NCI-H2196 (cell line): ENCODE results near the gene PTGES2.
A peak's percentile ranks its signal among the peaks of the same experiment; 100 is the strongest.

Experiments used
- DNase-seq: peaks from one replicate; lab custom pipeline; 2025; ENCODE audit not compliant: unreplicated experiment; lab: John Stamatoyannopoulos, UW

The PTGES2 gene

DNA sequence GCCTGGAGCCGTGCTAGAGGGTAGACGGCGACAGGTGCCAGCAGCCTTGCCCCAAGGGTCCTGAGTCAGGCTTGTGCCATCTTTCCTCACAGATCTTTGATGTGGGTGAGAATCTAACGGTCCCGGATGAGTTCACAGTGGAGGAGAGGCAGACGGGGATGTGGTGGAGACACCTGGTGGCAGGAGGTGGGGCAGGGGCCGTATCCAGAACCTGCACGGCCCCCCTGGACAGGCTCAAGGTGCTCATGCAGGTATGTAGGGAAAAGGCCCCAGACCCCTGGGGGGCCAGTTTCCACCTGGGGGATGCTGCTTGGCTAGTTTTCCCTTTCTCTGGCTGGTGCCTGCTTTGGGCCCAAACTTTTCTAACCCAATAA lies 24.0 kb downstream of the PTGES2 start:
- peak; percentile 20 for DNase-seq

DNA sequence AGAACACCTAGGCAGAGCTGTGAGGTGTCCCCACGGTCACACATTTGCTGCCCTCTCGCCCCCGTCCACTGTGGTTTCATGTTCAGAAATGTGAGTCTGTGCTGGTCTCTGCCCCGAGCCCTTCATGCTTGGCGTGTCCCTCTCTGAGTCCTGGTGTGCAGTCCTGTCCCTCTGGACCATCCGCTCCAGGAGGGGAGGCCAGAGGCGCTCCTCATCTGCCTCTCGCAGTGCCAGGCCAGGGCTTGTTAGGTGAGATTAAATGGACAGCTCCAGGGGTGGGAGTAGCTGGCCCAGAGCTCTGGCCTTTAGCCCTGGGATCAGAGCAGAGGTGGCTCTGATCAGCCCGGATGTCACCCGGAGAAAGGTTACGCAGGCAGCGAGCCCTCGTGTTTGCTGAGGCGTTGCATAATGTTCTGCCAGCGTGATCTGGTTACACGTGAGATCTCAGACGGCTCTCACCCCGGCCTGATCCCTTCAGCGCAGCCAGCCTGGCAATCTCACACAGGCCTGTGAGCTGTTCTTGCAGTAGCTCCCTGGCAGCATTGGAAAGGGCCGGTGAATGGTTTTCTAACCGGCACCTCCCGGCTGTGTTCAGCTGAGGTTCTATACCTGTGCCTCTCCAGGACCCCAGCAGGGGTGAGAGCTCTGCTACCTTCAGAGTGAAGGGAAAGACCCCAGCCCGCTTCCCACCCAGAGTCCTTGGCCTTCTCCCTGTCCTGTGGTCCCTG lies 24.5 kb downstream of the PTGES2 start:
- DNase-seq: peak; percentile 72

DNA sequence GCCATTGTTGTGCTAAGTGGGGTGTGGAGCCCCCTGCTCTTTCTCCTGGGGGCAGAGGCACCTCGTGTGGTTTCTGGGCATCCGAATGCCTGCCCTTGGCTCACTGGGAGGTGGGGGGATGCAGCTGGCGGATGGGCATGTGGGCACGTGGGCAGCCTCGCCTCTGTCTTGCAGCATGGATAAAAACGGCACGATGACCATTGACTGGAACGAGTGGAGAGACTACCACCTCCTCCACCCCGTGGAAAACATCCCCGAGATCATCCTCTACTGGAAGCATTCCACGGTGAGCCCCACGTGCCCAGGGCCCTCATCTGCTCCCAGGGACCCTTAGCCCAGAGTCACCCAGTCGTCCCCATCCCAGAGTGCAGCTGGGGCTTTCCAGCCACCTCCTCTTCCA lies 25.3 kb downstream of the PTGES2 start:
- DNase-seq: no peak

GRCh38 chr9:128101690-128102089 lies 25.8 kb downstream of the PTGES2 start:
- DNase-seq: no peak

GRCh38 chr9:128101231-128101661 lies 26.3 kb downstream of the PTGES2 start:
- no peak for DNase-seq

DNA sequence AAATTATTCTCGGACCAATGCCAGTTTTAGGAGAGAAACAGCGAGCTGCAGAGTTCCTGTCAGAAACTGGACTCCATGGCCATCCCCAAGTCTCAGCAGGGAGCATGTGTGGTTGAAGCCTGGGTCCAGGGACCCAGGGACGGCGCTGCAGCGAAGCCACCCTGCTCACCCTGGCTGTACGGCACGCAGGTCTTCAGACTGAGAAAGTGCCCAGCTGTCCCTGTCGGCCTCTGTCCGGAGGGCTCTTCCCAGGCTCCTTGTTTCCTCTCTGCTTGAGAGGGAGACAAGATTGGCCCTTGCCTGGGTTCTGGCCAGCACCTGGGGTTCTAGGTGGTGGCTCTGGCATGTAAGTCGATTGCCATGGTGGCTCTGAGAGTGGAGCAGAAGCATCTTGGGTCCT lies 26.9 kb downstream of the PTGES2 start:
- DNase-seq: no peak

DNA sequence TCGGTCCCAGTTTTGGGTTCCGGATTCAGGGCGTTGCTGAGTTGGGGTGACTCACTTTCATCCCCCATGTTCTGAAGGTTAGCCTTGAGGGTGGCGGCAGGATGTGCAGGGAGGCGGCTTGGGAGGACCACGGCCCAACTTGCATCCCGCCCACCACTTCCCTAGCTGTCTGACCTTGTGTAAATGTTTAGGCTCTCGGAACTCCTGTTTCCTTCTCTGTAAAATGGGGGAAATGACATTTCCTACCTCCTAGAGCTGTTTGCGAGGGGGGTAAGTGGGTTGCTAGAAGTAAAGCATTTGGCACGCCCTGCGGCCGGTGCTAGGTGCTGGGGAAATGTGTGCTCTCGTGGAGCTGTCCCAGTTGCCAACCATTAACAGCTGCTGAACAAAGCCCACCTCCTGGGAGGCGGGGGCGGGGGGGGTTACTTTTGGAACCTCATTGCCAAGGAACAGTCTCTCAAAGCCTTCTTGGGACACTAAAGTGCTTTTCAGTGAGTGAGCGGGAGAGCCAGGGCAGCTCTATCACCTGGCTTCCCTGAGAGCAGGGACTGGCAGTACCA lies 27.5 kb downstream of the PTGES2 start:
- DNase-seq: no peak

- no peak for DNase-seq
Observed at GRCh38 chr9:128099231-128099931, 28.1 kb downstream of the PTGES2 start.

- DNase-seq: peak; percentile 97
Observed at GRCh38 chr9:128098297-128099230, 29.0 kb downstream of the PTGES2 start.

DNA sequence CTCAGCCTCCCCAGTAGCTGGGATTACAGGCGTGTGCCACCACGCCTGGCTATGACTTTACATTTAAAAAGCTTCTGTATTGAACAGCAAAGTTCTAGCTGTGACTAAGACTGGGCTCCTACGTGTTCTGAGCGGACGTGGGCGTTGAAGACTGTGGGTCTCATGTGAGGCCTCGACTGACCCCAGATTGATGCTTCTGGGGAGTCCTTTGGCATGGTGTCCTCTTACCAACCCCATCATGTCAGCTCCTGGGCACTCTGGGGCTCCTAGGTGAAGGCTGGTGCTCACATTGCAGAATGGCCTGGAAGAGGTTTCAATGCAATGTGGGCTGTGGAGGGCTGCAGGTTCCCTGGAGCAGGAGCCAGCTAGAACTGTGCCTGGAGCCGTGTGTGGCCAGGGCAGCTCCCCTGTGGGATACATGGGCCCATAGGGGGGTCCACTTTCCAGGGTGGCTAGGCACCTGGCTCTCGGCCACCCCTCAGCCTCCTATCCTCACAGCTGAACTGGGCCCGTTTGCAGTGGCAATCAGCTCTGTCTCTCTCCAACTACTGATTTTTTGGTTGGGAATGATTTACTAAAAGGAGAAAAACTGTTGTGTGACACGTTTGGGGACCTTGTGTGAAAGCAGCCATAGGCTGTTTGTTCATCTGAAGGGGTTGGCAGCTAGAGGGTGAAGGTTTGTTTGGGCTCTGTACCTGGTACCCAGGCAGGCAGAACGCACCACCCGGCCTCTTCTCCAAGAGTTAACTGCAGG lies 29.8 kb downstream of the PTGES2 start:
- DNase-seq: no peak

DNA sequence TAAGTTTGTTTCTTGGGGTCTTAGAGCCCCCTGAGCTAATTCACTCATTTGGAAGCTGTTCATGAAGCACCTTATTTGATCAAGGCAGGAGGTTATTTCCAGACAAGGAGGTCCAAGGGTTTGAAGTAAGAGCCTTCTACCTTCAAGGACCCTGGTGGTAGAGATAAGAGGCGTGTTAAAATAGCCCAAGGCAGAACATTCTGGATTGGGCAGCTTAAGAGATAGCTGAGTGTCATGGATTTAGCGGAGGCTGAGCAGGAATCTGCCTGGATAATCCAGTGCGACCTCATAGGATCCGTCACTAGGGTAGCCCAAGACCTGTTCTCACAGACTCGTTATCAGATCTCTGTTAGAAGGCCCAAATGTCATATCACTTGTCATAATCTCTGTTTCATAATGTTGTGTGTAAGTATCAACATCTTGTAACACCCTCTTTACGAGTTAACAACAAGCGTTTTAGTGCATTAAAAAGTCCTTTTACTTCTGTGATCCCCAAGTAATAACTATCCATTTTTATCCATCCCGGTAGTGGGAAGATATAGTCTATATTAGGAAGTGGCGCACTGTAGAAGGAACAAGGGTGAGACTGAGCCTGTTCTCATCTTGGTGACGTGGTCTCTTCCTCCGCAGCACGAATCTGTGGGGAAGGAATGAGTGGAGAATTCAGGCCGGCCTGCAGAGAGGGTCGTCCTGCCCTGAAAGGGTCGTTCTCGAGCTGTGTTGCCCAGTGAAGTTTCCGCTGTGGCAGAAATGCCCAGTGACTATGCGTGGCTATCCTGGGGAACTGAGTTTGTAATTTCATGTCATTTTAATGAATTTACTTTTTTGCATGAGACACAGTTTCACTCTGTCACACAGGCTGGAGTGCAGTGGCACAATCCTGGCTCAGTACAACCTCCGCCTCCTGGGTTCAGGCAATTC lies 30.7 kb downstream of the PTGES2 start:
- DNase-seq: no peak

GRCh38 chr9:128094950-128095544 lies 32.5 kb downstream of the PTGES2 start:
- peak; percentile 23 for DNase-seq

- peak; percentile 96 for DNase-seq
Observed at GRCh38 chr9:128094166-128094949, 33.2 kb downstream of the PTGES2 start.

- no peak for DNase-seq
Observed at GRCh38 chr9:128093011-128093410, 34.5 kb downstream of the PTGES2 start.

DNA sequence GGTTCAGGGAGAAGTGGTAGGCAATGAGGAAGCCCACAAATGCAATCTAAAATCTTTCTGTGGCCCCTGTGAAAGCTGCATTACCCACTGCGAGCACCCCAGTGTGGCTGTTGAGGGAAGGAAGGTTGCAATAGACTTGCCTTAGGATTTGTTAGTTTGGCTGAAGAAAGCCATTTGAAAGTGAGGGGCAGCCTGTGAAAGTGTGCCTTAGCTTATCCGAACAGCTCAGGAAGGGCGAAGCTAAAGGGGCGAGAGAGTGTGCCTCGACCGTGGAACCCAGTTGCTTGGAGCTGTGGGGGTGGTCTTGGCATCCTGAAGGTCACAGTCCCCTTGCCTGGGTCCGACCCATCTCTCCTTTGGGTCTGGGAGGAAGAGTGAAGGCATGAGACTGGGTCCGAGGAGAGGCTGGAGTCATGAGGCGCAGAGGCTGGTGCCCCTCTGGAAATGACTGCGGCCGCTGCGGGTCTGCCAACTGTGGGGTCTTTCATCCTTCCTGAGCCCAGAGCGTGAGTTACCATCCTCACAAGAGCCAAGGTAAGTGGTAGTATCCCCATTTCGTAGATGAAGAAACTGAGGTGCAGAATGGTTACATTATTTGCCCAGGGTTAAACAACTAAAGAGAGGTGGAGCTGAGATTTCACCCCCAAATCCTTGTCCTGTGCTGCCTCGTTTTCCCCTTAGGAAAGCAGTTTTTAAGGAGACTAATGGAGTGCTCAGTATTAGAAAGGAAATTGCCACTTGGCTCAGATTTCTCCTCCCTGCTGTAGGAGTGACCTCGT lies 35.1 kb downstream of the PTGES2 start:
- DNase-seq: no peak

- DNase-seq: no peak
Observed at GRCh38 chr9:128091571-128091970, 36.0 kb downstream of the PTGES2 start.

- DNase-seq: peak; percentile 92
Observed at GRCh38 chr9:128091144-128091543, 36.4 kb downstream of the PTGES2 start.

DNA sequence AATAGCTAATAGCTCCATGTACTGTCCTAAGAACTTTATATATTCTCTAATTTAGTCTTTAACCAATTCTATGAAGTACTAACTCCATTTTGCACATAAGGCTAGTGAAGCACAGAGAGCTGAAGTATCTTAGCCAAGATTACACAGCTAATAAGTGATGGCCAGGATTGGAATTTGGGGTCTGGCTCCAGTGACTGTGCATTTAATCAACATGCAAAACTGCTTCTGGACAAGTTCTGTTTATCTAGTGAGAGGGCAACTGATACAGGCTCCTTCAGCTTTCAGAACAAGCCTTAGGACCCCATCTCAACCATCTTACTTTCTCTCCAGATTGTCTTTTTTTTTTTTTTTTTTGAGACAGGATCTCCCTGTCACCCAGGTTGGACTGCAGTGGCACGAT lies 38.2 kb downstream of the PTGES2 start:
- DNase-seq: no peak
